ENCODE results near the gene ZNF180. TPM values are rescaled to one million over a fixed set of nuclear protein-coding genes. Genes with fewer than 3 reads are reported as not detected.

The ZNF180 gene
- total and polyA plus RNA-seq, 2 experiments from 2014 or later, result 6.9 to 10.5 TPM

GRCh38 chr19:44532819-44533218 lies 32.5 kb upstream of the ZNF180 start:
- no peaks in the 10 kb centered on the region for H3K4me1 ChIP-seq (ENCODE audit: insufficient read depth)
- no peak overlapping the region for H3K27ac ChIP-seq (ENCODE audit: low read depth)
- no peaks in the 10 kb centered on the region for H3K36me3 ChIP-seq (ENCODE audit: insufficient read depth)
- no peaks in the 10 kb centered on the region for H4K20me1 ChIP-seq (replicated peaks; ENCODE audit: insufficient read depth)
- TF ChIP-seq JUNB (IDR thresholded peaks at IDR 0.05; ENCODE audit: unreplicated experiment) (no peak), ZNF114 (CRISPR knock-in tag; IDR thresholded peaks at IDR 0.05) (no peak), NANOG (IDR thresholded peaks at IDR 0.05; ENCODE audit: borderline replicate concordance) (no peak), ETS1 (IDR thresholded peaks at IDR 0.05) (no peak), CREB1 (CRISPR knock-in tag; IDR thresholded peaks at IDR 0.05; ENCODE audit: low read depth) (no peak), EZH2 (IDR thresholded peaks at IDR 0.05; ENCODE audit: low read depth, unreplicated experiment) (no peak), POLR2AphosphoS5 (IDR thresholded peaks at IDR 0.05; ENCODE audit: low read depth) (no peak), CTCF (conservative IDR thresholded peaks at IDR 0.05; ENCODE audit: low read depth in 2 of 2) (no peak), ZNF331 (CRISPR knock-in tag; IDR thresholded peaks at IDR 0.05; ENCODE audit: low read depth) (no peak), STAT1 (IDR thresholded peaks at IDR 0.05; ENCODE audit: unreplicated experiment) (no peak), EZH2phosphoT487 (IDR thresholded peaks at IDR 0.05; ENCODE audit: unreplicated experiment) (no peak)
- TF ChIP-seq, protein P1, sequence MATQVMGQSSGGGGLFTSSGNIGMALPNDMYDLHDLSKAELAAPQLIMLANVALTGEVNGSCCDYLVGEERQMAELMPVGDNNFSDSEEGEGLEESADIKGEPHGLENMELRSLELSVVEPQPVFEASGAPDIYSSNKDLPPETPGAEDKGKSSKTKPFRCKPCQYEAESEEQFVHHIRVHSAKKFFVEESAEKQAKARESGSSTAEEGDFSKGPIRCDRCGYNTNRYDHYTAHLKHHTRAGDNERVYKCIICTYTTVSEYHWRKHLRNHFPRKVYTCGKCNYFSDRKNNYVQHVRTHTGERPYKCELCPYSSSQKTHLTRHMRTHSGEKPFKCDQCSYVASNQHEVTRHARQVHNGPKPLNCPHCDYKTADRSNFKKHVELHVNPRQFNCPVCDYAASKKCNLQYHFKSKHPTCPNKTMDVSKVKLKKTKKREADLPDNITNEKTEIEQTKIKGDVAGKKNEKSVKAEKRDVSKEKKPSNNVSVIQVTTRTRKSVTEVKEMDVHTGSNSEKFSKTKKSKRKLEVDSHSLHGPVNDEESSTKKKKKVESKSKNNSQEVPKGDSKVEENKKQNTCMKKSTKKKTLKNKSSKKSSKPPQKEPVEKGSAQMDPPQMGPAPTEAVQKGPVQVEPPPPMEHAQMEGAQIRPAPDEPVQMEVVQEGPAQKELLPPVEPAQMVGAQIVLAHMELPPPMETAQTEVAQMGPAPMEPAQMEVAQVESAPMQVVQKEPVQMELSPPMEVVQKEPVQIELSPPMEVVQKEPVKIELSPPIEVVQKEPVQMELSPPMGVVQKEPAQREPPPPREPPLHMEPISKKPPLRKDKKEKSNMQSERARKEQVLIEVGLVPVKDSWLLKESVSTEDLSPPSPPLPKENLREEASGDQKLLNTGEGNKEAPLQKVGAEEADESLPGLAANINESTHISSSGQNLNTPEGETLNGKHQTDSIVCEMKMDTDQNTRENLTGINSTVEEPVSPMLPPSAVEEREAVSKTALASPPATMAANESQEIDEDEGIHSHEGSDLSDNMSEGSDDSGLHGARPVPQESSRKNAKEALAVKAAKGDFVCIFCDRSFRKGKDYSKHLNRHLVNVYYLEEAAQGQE (IDR thresholded peaks at IDR 0.05; ENCODE audit: unreplicated experiment), result no peak
- TF ChIP-seq, protein P2, sequence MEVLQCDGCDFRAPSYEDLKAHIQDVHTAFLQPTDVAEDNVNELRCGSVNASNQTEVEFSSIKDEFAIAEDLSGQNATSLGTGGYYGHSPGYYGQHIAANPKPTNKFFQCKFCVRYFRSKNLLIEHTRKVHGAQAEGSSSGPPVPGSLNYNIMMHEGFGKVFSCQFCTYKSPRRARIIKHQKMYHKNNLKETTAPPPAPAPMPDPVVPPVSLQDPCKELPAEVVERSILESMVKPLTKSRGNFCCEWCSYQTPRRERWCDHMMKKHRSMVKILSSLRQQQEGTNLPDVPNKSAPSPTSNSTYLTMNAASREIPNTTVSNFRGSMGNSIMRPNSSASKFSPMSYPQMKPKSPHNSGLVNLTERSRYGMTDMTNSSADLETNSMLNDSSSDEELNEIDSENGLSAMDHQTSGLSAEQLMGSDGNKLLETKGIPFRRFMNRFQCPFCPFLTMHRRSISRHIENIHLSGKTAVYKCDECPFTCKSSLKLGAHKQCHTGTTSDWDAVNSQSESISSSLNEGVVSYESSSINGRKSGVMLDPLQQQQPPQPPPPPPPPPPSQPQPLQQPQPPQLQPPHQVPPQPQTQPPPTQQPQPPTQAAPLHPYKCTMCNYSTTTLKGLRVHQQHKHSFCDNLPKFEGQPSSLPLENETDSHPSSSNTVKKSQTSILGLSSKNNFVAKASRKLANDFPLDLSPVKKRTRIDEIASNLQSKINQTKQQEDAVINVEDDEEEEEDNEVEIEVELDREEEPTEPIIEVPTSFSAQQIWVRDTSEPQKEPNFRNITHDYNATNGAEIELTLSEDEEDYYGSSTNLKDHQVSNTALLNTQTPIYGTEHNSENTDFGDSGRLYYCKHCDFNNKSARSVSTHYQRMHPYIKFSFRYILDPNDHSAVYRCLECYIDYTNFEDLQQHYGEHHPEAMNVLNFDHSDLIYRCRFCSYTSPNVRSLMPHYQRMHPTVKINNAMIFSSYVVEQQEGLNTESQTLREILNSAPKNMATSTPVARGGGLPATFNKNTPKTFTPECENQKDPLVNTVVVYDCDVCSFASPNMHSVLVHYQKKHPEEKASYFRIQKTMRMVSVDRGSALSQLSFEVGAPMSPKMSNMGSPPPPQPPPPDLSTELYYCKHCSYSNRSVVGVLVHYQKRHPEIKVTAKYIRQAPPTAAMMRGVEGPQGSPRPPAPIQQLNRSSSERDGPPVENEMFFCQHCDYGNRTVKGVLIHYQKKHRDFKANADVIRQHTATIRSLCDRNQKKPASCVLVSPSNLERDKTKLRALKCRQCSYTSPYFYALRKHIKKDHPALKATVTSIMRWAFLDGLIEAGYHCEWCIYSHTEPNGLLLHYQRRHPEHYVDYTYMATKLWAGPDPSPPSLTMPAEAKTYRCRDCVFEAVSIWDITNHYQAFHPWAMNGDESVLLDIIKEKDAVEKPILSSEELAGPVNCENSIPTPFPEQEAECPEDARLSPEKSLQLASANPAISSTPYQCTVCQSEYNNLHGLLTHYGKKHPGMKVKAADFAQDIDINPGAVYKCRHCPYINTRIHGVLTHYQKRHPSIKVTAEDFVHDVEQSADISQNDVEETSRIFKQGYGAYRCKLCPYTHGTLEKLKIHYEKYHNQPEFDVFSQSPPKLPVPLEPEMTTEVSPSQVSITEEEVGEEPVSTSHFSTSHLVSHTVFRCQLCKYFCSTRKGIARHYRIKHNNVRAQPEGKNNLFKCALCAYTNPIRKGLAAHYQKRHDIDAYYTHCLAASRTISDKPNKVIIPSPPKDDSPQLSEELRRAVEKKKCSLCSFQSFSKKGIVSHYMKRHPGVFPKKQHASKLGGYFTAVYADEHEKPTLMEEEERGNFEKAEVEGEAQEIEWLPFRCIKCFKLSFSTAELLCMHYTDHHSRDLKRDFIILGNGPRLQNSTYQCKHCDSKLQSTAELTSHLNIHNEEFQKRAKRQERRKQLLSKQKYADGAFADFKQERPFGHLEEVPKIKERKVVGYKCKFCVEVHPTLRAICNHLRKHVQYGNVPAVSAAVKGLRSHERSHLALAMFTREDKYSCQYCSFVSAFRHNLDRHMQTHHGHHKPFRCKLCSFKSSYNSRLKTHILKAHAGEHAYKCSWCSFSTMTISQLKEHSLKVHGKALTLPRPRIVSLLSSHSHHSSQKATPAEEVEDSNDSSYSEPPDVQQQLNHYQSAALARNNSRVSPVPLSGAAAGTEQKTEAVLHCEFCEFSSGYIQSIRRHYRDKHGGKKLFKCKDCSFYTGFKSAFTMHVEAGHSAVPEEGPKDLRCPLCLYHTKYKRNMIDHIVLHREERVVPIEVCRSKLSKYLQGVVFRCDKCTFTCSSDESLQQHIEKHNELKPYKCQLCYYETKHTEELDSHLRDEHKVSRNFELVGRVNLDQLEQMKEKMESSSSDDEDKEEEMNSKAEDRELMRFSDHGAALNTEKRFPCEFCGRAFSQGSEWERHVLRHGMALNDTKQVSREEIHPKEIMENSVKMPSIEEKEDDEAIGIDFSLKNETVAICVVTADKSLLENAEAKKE (CRISPR knock-in tag; IDR thresholded peaks at IDR 0.05), result no peak
- H3K4me3 Mint-ChIP-seq, result no peak overlapping the region
- peaks cover 6% of the 10 kb centered on the region for H3K27me3 Mint-ChIP-seq (ENCODE audit: insufficient read depth, low read depth, poor library complexity)
- no peak for DNase-seq (ENCODE audit: low spot score)
- no peak for ATAC-seq
- H2AFZ ChIP-seq, result no peak overlapping the region
- H3K4me3 ChIP-seq, result no peak overlapping the region
- H3K9me2 ChIP-seq (ENCODE audit: insufficient read depth), result no peaks in the 10 kb centered on the region
- H3K79me2 ChIP-seq (replicated peaks; ENCODE audit: insufficient read depth), result no peaks in the 10 kb centered on the region
- no peak overlapping the region for H3K27ac Mint-ChIP-seq
- no peaks in the 10 kb centered on the region for H3K4me1 Mint-ChIP-seq
- H3F3A ChIP-seq (replicated peaks; ENCODE audit: low read depth), result no peaks in the 10 kb centered on the region
- H3K36me3 Mint-ChIP-seq (ENCODE audit: low read depth), result peaks cover 25% of the 10 kb centered on the region
- peaks cover 92% of the 10 kb centered on the region for H3K9me3 Mint-ChIP-seq
- H3K27me3 ChIP-seq (ENCODE audit: insufficient read depth), result no peaks in the 10 kb centered on the region
- H3K4me2 ChIP-seq, result no peak overlapping the region

Measured in GM23338 (cell line).